ENCODE data around the gene DHX58. TPM values are rescaled to one million over a fixed set of nuclear protein-coding genes. Genes with fewer than 3 reads are reported as not detected.

DHX58 gene
- total RNA-seq, 1 donor from 2014 or later, result 4.6 TPM

DNA sequence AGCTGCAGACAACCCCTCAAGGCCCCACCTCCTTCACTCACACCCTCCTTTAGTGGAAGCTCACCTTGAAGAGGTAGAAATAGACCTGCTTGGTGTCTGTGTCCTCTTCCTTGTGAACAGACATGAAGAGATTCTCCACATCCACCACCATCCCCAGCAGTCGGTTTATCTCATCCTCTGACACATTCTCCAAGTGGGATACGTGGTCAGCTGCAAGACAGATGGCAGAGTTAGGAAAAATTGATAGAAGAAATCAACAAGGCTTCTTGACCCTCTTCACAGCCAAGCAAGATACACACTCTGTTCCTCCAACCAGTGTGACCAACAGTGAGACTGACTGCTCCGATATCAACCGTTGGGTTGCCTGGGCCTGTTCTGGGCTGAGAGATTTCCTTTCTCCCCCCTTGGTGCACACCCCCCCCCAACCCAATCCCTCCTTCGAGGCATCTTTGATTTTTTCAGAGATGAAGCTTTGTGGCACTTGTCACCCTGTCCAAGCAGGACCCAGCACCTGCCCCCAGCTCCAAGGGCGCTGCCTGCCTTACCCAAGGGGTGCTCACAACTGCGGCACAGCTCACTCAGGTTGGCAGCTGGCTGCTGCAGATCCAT lies 7.8 kb upstream of the DHX58 start:
- H3K4me3 ChIP-seq (ENCODE audit: low read depth, low read length), result peak overlapping the region; percentile 65
- no peak for TF ChIP-seq CTCF (conservative IDR thresholded peaks at IDR 0.05; ENCODE audit: low read depth, low read length)
- no peak for DNase-seq (ENCODE audit: low read depth)

DNA sequence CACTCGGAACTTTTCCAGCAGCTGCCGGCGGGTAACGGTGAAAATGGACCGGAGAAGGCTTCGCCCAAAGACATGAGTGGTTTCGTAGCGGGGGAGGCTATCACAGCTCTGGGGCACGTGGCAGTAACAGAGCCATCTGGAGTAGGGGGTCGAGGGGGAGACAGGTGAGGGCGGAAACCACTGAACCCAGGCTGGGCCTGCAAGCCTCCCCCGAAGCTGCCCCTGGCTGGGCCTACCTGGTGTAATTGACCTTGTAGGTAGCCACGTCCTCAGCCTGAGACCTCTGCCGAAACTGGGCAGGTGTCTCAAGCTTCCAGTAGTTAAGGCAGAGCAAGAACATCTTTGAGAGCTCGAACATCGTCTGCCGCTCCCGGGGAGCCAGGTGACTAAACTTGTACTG lies 6.8 kb upstream of the DHX58 start:
- no peak for TF ChIP-seq CTCF (conservative IDR thresholded peaks at IDR 0.05; ENCODE audit: low read depth, low read length)
- DNase-seq (ENCODE audit: low read depth), result no peak
- no peak overlapping the region for H3K4me3 ChIP-seq (ENCODE audit: low read depth, low read length)

DNA sequence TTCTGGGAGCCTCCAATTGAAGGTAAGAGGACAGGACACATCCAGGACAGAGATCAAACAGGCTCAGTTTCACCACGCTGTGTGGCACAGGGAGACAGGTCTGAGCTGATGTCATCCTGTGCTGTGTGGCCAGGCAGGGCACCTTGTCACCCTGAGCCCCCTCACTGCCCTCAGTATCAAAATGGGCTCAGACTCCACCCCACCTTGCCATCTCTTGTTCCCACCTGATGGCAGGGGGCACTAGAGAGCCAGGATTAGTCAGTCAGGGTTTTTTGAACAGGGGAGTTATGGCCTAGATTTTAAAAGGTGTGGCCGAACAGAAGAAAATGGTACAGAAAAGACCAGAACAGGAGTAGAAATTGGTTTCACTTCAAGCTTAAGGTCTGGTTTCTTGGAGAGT lies 6.0 kb upstream of the DHX58 start:
- H3K4me3 ChIP-seq (ENCODE audit: low read depth, low read length), result no peak overlapping the region
- peak; percentile 72 for TF ChIP-seq CTCF (conservative IDR thresholded peaks at IDR 0.05; ENCODE audit: low read depth, low read length)
- DNase-seq (ENCODE audit: low read depth), result no peak

DNA sequence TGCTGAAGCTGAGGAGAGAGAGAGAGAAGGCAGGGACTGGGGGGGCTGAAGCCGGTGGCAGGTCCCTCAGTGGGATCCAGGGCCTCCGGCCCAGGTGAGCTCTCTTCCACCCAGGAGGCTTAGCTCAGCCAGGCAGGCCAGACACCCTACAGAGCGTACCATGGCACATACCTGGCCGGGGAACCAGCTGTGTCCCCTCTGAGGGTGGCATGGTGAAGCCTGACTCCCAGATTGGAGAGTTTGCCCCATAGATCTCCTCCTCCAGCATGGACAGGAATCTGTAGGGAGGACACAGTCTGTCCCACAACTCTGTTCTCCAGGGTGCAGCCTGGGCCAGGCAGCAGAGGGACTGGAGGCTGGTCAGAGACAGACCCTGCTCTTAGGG lies 5.6 kb upstream of the DHX58 start:
- H3K4me3 ChIP-seq (ENCODE audit: low read depth, low read length), result no peak overlapping the region
- no peak for DNase-seq (ENCODE audit: low read depth)
- TF ChIP-seq CTCF (conservative IDR thresholded peaks at IDR 0.05; ENCODE audit: low read depth, low read length), result no peak

- no peak for DNase-seq (ENCODE audit: low read depth)
- TF ChIP-seq CTCF (conservative IDR thresholded peaks at IDR 0.05; ENCODE audit: low read depth, low read length), result no peak
- no peak overlapping the region for H3K4me3 ChIP-seq (ENCODE audit: low read depth, low read length)
These were observed 5.0 kb upstream of the DHX58 start for GRCh38 chr17:42117397-42118125.

DNA sequence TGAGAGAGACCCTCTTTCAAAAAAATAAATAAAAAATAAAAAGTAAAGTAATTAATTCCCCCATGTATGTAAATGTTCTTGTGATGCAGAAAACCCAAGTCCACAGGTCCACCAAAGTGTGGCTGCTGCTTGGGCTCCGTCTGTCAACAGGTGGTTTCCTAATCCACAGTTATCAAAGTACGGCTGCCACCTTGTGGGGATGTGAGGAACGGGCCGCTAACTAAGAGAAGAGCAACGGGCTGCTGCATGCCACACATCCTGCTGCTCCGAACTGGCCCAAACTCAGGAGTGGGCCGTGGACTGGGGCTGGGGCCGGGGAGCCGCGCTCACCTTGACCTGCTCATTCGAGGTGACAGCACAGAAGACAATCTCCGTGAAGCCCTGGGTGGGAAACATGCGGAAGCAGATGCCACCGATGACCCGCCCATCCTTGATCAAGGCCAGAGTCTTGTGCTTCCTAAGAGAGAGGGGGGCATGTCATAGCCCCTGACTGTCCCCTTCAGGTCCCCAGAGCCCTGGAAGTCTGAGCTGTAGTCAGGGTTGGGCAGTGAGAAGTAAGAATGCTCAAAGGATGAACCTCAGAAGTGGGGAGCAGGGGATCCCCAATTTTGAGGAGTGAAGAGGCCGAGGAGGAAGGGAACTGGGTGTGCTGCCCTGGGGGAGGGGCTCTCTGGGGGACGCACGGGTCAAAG lies 4.3 kb upstream of the DHX58 start:
- DNase-seq (ENCODE audit: low read depth), result no peak
- peak; percentile 84 for TF ChIP-seq CTCF (conservative IDR thresholded peaks at IDR 0.05; ENCODE audit: low read depth, low read length)
- H3K4me3 ChIP-seq (ENCODE audit: low read depth, low read length), result no peak overlapping the region

Measured in epithelial cell of proximal tubule (primary cell).